ENCODE data around the gene FHIT.

The FHIT gene

GRCh38 chr3:60949146-60949545 lies 302.1 kb downstream of the FHIT start:
- Histone ChIP-seq H3K36me3 (ENCODE audit: insufficient read depth, low read length) (no peaks in the 10 kb centered on the region), H3K9me3 (ENCODE audit: low read length) (no peaks in the 10 kb centered on the region), H3K4me3 (ENCODE audit: low read depth in 1 of 2, low read length in 2 of 2) (no peak overlapping the region), H3K27me3 (ENCODE audit: control insufficient read depth in 1 of 2, insufficient read depth in 2 of 2, low read length in 2 of 2) (no peaks in the 10 kb centered on the region), H3K4me1 (ENCODE audit: insufficient read depth, low read length) (no peaks in the 10 kb centered on the region), H3K9ac (ENCODE audit: low read length) (no peak overlapping the region), H3K27ac (ENCODE audit: low read depth, low read length) (no peak overlapping the region)

GRCh38 chr3:60948488-60948887 lies 302.8 kb downstream of the FHIT start:
- no peaks in the 10 kb centered on the region for H3K27me3 ChIP-seq (ENCODE audit: control insufficient read depth in 1 of 2, insufficient read depth in 2 of 2, low read length in 2 of 2)

DNA sequence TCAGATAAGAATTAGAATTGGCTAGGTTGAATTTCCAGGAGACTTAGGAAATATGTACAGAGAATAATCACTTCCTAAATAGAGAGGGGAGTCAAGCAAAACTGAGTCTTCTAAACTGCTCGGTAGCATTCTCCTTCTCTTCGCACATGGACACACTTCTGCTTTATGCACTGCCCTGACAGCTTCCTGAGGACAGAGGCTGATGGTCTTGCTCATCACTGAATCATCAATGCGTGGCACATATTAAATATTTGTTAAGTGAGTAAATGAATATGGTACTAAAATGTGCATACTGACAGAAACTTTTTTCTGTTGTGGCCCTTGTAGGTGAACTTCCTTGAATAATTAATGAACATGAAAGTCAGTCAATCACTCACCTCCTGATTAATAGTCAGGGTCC lies 315.5 kb downstream of the FHIT start:
- no peaks in the 10 kb centered on the region for H3K4me1 ChIP-seq (ENCODE audit: insufficient read depth, low read length)
- H3K27ac ChIP-seq (ENCODE audit: low read depth, low read length), result no peak overlapping the region
- no peaks in the 10 kb centered on the region for H3K36me3 ChIP-seq (ENCODE audit: insufficient read depth, low read length)
- H3K27me3 ChIP-seq (ENCODE audit: control insufficient read depth in 1 of 2, insufficient read depth in 2 of 2, low read length in 2 of 2), result no peaks in the 10 kb centered on the region
- H3K9me3 ChIP-seq (ENCODE audit: low read length), result no peaks in the 10 kb centered on the region
- H3K9ac ChIP-seq (ENCODE audit: low read length), result no peak overlapping the region
- H3K4me3 ChIP-seq (ENCODE audit: low read depth in 1 of 2, low read length in 2 of 2), result no peak overlapping the region

More at GRCh38 chr3:60948488-60948887, 302.8 kb downstream of the FHIT start:
- Histone ChIP-seq H3K9me3 (ENCODE audit: low read length) (no peaks in the 10 kb centered on the region), H3K27ac (ENCODE audit: low read depth, low read length) (no peak overlapping the region), H3K4me3 (ENCODE audit: low read depth in 1 of 2, low read length in 2 of 2) (no peak overlapping the region), H3K9ac (ENCODE audit: low read length) (no peak overlapping the region), H3K36me3 (ENCODE audit: insufficient read depth, low read length) (no peaks in the 10 kb centered on the region), H3K4me1 (ENCODE audit: insufficient read depth, low read length) (no peaks in the 10 kb centered on the region)

DNA sequence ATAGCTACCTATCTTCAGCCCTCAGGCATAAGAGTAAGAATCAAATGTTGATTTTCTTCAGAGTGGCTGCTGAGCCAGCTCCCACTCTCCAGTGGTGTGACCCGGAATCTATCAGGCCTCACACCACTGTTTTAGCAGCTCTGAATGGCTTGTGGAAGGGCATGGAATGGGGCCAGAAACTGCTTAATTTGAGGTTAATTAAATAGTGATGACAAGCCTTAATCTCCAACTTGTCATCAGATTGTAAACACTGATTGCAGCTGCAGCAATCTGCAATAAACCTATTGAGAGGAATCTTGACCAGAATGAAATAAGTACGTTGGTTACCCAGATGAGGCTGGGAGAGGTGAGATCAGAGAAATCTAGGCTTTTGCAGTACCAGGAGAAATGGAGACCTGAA lies 317.4 kb downstream of the FHIT start:
- Histone ChIP-seq H3K27ac (ENCODE audit: low read depth, low read length) (no peak overlapping the region), H3K4me3 (ENCODE audit: low read depth in 1 of 2, low read length in 2 of 2) (no peak overlapping the region), H3K36me3 (ENCODE audit: insufficient read depth, low read length) (no peaks in the 10 kb centered on the region), H3K9ac (ENCODE audit: low read length) (no peak overlapping the region), H3K4me1 (ENCODE audit: insufficient read depth, low read length) (no peaks in the 10 kb centered on the region), H3K27me3 (ENCODE audit: control insufficient read depth in 1 of 2, insufficient read depth in 2 of 2, low read length in 2 of 2) (no peaks in the 10 kb centered on the region), H3K9me3 (ENCODE audit: low read length) (no peaks in the 10 kb centered on the region)

- H3K27ac ChIP-seq (ENCODE audit: low read depth, low read length), result no peak overlapping the region
- H3K4me1 ChIP-seq (ENCODE audit: insufficient read depth, low read length), result no peaks in the 10 kb centered on the region
- H3K27me3 ChIP-seq (ENCODE audit: control insufficient read depth in 1 of 2, insufficient read depth in 2 of 2, low read length in 2 of 2), result no peaks in the 10 kb centered on the region
- H3K9me3 ChIP-seq (ENCODE audit: low read length), result no peaks in the 10 kb centered on the region
- no peak overlapping the region for H3K4me3 ChIP-seq (ENCODE audit: low read depth in 1 of 2, low read length in 2 of 2)
- no peaks in the 10 kb centered on the region for H3K36me3 ChIP-seq (ENCODE audit: insufficient read depth, low read length)
- no peak overlapping the region for H3K9ac ChIP-seq (ENCODE audit: low read length)
Measured at GRCh38 chr3:60932643-60933042, 318.6 kb downstream of the FHIT start.

DNA sequence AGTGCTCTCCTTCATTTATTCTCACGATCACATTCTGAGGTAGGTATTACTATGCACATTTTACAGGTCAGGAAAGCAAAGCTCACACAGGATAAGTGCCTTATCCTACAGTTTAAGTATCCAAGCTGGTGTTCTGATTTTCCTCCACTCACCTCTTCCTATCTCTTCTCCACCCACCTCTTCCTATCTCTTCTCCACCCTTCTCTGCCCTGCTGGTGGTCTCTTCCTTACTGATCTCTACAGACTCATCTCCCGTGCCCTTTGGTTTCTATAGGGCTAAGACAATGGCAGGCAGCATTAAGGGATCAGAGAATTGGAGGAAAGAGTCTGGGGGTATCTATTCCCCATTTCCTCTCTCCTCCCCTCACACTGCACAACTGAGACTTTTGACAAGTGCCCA lies 319.1 kb downstream of the FHIT start:
- Histone ChIP-seq H3K9me3 (ENCODE audit: low read length) (no peaks in the 10 kb centered on the region), H3K27me3 (ENCODE audit: control insufficient read depth in 1 of 2, insufficient read depth in 2 of 2, low read length in 2 of 2) (no peaks in the 10 kb centered on the region), H3K36me3 (ENCODE audit: insufficient read depth, low read length) (no peaks in the 10 kb centered on the region), H3K27ac (ENCODE audit: low read depth, low read length) (no peak overlapping the region), H3K4me1 (ENCODE audit: insufficient read depth, low read length) (no peaks in the 10 kb centered on the region), H3K9ac (ENCODE audit: low read length) (no peak overlapping the region), H3K4me3 (ENCODE audit: low read depth in 1 of 2, low read length in 2 of 2) (no peak overlapping the region)

DNA sequence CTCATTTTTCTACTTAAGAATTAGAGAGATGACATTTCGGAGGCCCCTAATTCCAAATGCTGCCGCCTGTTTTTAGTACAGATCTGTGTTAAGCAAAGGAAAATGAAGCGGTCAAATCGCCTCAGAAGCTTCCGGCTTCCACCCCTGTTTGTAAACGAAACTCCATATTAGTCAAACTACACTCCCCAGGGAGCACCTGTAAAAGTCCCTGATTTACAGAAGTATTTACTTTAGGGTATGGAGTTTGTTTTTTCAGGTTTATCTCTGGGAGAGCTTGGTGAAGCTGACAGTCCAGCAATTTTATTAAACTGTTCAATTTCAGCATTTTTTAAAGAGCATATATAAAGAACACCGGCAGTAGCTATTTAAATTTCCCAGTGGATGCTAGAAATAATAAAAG lies 319.8 kb downstream of the FHIT start:
- no peaks in the 10 kb centered on the region for H3K4me1 ChIP-seq (ENCODE audit: insufficient read depth, low read length)
- no peak overlapping the region for H3K27ac ChIP-seq (ENCODE audit: low read depth, low read length)
- H3K9me3 ChIP-seq (ENCODE audit: low read length), result no peaks in the 10 kb centered on the region
- no peaks in the 10 kb centered on the region for H3K36me3 ChIP-seq (ENCODE audit: insufficient read depth, low read length)
- no peaks in the 10 kb centered on the region for H3K27me3 ChIP-seq (ENCODE audit: control insufficient read depth in 1 of 2, insufficient read depth in 2 of 2, low read length in 2 of 2)
- no peak overlapping the region for H3K4me3 ChIP-seq (ENCODE audit: low read depth in 1 of 2, low read length in 2 of 2)
- no peak overlapping the region for H3K9ac ChIP-seq (ENCODE audit: low read length)

DNA sequence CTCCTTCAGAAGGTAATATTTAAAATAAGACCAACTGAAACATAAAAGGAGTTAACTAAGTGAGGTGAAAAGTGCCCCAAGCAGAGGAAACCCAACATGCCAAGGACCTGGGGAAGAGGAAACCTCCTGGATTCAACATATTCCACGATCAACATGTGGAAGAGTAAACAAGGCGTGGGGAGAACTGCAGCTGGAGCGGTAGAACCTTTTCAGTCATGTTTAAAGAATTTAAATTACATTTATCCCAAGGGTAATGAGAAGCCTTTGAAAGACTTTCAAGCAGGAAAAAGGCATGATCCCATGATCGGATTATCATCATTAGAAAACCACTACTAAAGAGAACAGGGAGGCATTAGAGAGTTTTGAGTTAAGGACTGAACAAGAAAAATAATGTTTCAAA lies 330.7 kb downstream of the FHIT start:
- no peak overlapping the region for H3K27ac ChIP-seq (ENCODE audit: low read depth, low read length)
- no peaks in the 10 kb centered on the region for H3K4me1 ChIP-seq (ENCODE audit: insufficient read depth, low read length)

GRCh38 chr3:60919296-60919695 lies 332.0 kb downstream of the FHIT start:
- Histone ChIP-seq H3K36me3 (ENCODE audit: insufficient read depth, low read length) (no peaks in the 10 kb centered on the region), H3K4me1 (ENCODE audit: insufficient read depth, low read length) (no peaks in the 10 kb centered on the region), H3K9ac (ENCODE audit: low read length) (no peak overlapping the region), H3K4me3 (ENCODE audit: low read depth in 1 of 2, low read length in 2 of 2) (no peak overlapping the region), H3K9me3 (ENCODE audit: low read length) (no peaks in the 10 kb centered on the region), H3K27ac (ENCODE audit: low read depth, low read length) (no peak overlapping the region), H3K27me3 (ENCODE audit: control insufficient read depth in 1 of 2, insufficient read depth in 2 of 2, low read length in 2 of 2) (no peaks in the 10 kb centered on the region)

More for the DNA sequence above, 330.7 kb downstream of the FHIT start:
- Histone ChIP-seq H3K4me3 (ENCODE audit: low read depth in 1 of 2, low read length in 2 of 2) (no peak overlapping the region), H3K27me3 (ENCODE audit: control insufficient read depth in 1 of 2, insufficient read depth in 2 of 2, low read length in 2 of 2) (no peaks in the 10 kb centered on the region), H3K9ac (ENCODE audit: low read length) (no peak overlapping the region), H3K36me3 (ENCODE audit: insufficient read depth, low read length) (no peaks in the 10 kb centered on the region), H3K9me3 (ENCODE audit: low read length) (no peaks in the 10 kb centered on the region)

GRCh38 chr3:60917141-60917540 lies 334.1 kb downstream of the FHIT start:
- H3K4me3 ChIP-seq (ENCODE audit: low read depth in 1 of 2, low read length in 2 of 2), result no peak overlapping the region
- H3K27me3 ChIP-seq (ENCODE audit: control insufficient read depth in 1 of 2, insufficient read depth in 2 of 2, low read length in 2 of 2), result no peaks in the 10 kb centered on the region
- H3K4me1 ChIP-seq (ENCODE audit: insufficient read depth, low read length), result no peaks in the 10 kb centered on the region
- no peak overlapping the region for H3K9ac ChIP-seq (ENCODE audit: low read length)
- H3K9me3 ChIP-seq (ENCODE audit: low read length), result no peaks in the 10 kb centered on the region
- no peak overlapping the region for H3K27ac ChIP-seq (ENCODE audit: low read depth, low read length)
- no peaks in the 10 kb centered on the region for H3K36me3 ChIP-seq (ENCODE audit: insufficient read depth, low read length)

- Histone ChIP-seq H3K4me3 (ENCODE audit: low read depth in 1 of 2, low read length in 2 of 2) (no peak overlapping the region), H3K4me1 (ENCODE audit: insufficient read depth, low read length) (no peaks in the 10 kb centered on the region), H3K27me3 (ENCODE audit: control insufficient read depth in 1 of 2, insufficient read depth in 2 of 2, low read length in 2 of 2) (no peaks in the 10 kb centered on the region), H3K36me3 (ENCODE audit: insufficient read depth, low read length) (no peaks in the 10 kb centered on the region), H3K9me3 (ENCODE audit: low read length) (no peaks in the 10 kb centered on the region), H3K27ac (ENCODE audit: low read depth, low read length) (no peak overlapping the region), H3K9ac (ENCODE audit: low read length) (no peak overlapping the region)
Measured at GRCh38 chr3:60916546-60916945, 334.7 kb downstream of the FHIT start.

DNA sequence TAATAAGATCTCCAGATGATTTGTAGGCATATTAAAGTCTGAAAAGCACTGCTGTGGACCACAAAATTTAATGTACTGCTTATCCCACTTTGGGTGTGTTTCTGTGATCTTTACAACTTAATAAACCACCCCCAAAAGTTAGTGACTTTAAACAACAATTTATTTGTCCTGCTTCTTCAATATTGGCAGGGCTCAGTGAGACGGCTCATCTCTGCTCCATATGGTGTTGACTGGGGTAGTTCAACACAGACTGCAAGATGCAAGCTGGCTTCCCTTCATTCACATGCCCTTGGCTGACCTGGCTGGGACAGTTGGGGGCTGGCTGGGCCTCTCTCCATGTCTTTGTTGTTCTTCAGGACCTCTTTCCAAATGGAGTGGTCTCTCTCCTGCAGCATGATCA lies 337.8 kb downstream of the FHIT start:
- H3K9me3 ChIP-seq (ENCODE audit: low read length), result no peaks in the 10 kb centered on the region
- H3K4me1 ChIP-seq (ENCODE audit: insufficient read depth, low read length), result no peaks in the 10 kb centered on the region
- H3K27ac ChIP-seq (ENCODE audit: low read depth, low read length), result no peak overlapping the region
- no peaks in the 10 kb centered on the region for H3K27me3 ChIP-seq (ENCODE audit: control insufficient read depth in 1 of 2, insufficient read depth in 2 of 2, low read length in 2 of 2)
- H3K36me3 ChIP-seq (ENCODE audit: insufficient read depth, low read length), result no peaks in the 10 kb centered on the region
- no peak overlapping the region for H3K9ac ChIP-seq (ENCODE audit: low read length)
- H3K4me3 ChIP-seq (ENCODE audit: low read depth in 1 of 2, low read length in 2 of 2), result no peak overlapping the region
